Measurements from ENCODE around the gene NOL11.
"Not testable (repeated sequence)": the region's sequence is repeated elsewhere in the genome, so short reads cannot be mapped to it uniquely, and the experiment has no call there.

Gene NOL11

DNA sequence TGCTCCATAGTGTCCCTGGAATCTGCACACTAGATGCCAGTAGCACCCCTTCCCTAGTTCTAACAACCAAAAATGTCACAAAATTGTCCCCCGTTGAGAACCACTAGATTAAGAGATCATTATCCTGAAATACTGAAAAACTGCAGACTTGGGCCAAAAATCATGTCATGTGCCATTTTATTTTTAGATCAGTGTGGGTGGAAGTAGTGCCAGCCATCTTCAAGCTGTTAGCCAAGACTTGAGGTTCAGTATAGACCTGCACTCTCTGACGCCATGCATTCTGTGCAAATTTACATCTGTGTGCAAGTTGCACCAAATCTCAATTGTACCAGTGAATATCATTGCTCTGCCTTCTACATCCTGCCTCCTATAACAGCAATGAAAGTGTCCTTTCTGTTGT lies 31.5 kb upstream of the NOL11 start:
- no peak overlapping the region for H3K27ac ChIP-seq (ENCODE audit: low read length)
- peaks cover 5% of the 10 kb centered on the region for H3K36me3 ChIP-seq (ENCODE audit: insufficient read depth, low read depth, low read length)
- no peak overlapping the region for H3K4me3 ChIP-seq (ENCODE audit: low read length)
- H3K27me3 ChIP-seq (ENCODE audit: insufficient read depth, low read length), result no peaks in the 10 kb centered on the region
- no peak overlapping the region for H3K9ac ChIP-seq (ENCODE audit: low read depth, low read length)
- peaks cover 2% of the 10 kb centered on the region; the same call in 1 of the 2 replicates for H3K4me1 ChIP-seq (ENCODE audit: insufficient read depth, low read length)
- H3K9me3 ChIP-seq (ENCODE audit: insufficient read depth, low read depth, low read length), result no peaks in the 10 kb centered on the region

DNA sequence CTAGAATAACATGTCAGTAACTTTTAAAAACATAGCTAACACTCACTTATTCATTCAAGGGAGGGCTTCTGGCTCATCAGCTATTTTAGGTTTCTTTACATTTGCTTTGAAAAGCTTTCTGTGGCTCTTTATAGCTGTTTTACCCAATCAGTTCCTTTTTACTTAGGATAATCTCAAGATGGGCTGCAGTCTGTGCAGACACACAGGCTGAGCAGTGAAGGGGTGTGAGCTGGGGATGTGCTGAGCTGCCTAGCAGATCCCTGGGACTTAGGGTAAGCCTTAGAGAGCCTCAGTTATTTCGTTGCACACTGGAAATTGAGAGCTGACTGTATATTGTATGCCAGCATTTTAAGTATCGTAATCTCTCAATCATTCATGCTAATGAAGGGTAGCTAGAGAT lies 30.2 kb upstream of the NOL11 start:
- Histone ChIP-seq H3K9me3 (ENCODE audit: insufficient read depth, low read depth, low read length) (no peaks in the 10 kb centered on the region), H3K4me3 (ENCODE audit: low read length) (no peak overlapping the region), H3K4me1 (ENCODE audit: insufficient read depth, low read length) (peaks cover 2% of the 10 kb centered on the region; the same call in 1 of the 2 replicates), H3K27me3 (ENCODE audit: insufficient read depth, low read length) (no peaks in the 10 kb centered on the region), H3K27ac (ENCODE audit: low read length) (no peak overlapping the region), H3K9ac (ENCODE audit: low read depth, low read length) (no peak overlapping the region), H3K36me3 (ENCODE audit: insufficient read depth, low read depth, low read length) (peaks cover 6% of the 10 kb centered on the region)

DNA sequence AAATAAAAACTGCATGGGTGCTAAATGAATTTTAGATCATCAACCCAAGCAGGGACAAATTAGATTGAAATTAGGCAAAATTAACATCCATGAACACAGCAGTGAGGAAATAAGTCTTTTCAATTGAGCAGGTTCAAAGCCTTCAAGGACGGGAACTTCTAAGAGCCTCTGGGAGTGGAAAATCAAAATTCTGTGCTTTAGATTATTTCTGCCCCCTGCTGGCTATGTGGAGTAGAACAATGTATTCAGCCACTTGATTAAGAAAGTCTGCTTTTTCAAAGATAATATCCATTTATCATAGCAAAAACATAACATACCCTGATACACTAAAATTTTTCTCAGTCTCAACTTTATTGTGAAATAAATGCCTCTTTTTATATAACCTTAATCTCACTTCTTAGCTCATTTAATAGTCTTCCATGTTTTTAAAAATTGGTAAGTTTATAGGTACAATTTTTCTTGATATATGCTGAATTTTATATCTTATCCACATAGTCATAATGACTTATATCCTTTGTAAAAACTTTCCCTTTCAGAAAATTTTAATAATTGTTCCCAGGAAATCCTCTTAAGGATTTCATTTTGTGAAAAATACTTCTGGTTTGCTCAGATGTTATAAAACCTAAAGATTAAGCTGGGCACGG lies 28.1 kb upstream of the NOL11 start:
- no peaks in the 10 kb centered on the region for H3K27me3 ChIP-seq (ENCODE audit: insufficient read depth, low read length)
- H3K4me3 ChIP-seq (ENCODE audit: low read length), result no peak overlapping the region
- no peak overlapping the region for H3K27ac ChIP-seq (ENCODE audit: low read length)
- peaks cover 2% of the 10 kb centered on the region; the same call in 1 of the 2 replicates for H3K4me1 ChIP-seq (ENCODE audit: insufficient read depth, low read length)
- H3K36me3 ChIP-seq (ENCODE audit: insufficient read depth, low read depth, low read length), result peaks cover 18% of the 10 kb centered on the region
- no peaks in the 10 kb centered on the region for H3K9me3 ChIP-seq (ENCODE audit: insufficient read depth, low read depth, low read length)
- H3K9ac ChIP-seq (ENCODE audit: low read depth, low read length), result no peak overlapping the region

DNA sequence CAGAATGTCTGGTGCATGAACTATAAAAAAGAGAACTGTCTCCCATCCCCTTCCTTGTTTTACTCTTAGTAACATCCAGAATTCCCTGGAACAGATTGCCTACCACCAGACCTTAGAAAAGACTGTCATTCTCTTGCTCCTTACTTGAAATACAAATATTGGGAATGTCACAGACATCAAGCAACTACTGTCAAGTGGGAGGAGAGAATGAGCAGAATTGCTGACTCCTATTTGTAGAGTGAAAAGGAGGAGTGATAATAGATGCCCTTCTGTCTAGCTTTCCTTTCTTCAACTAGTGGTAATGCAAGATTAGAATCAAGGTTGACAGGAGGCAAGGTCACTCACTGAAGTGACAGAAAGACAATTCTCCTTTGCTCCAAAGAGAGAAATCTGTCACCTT lies 23.9 kb upstream of the NOL11 start:
- Histone ChIP-seq H3K4me1 (ENCODE audit: insufficient read depth, low read length) (peaks cover 7% of the 10 kb centered on the region; the same call in 1 of the 2 replicates), H3K27me3 (ENCODE audit: insufficient read depth, low read length) (no peaks in the 10 kb centered on the region), H3K4me3 (ENCODE audit: low read length) (no peak overlapping the region), H3K27ac (ENCODE audit: low read length) (no peak overlapping the region), H3K9me3 (ENCODE audit: insufficient read depth, low read depth, low read length) (no peaks in the 10 kb centered on the region), H3K36me3 (ENCODE audit: insufficient read depth, low read depth, low read length) (peaks cover 12% of the 10 kb centered on the region), H3K9ac (ENCODE audit: low read depth, low read length) (no peak overlapping the region)

- H3K27ac ChIP-seq (ENCODE audit: low read length), result no peak overlapping the region
- peaks cover 7% of the 10 kb centered on the region; the same call in 1 of the 2 replicates for H3K4me1 ChIP-seq (ENCODE audit: insufficient read depth, low read length)
Measured at GRCh38 chr17:67696347-67696746, 21.4 kb upstream of the NOL11 start.

GRCh38 chr17:67696853-67697498 lies 20.8 kb upstream of the NOL11 start:
- no peak overlapping the region for H3K27ac ChIP-seq (ENCODE audit: low read length)
- no peaks in the 10 kb centered on the region for H3K27me3 ChIP-seq (ENCODE audit: insufficient read depth, low read length)
- no peak overlapping the region for H3K9ac ChIP-seq (ENCODE audit: low read depth, low read length)
- no peaks in the 10 kb centered on the region for H3K9me3 ChIP-seq (ENCODE audit: insufficient read depth, low read depth, low read length)
- H3K4me3 ChIP-seq (ENCODE audit: low read length), result no peak overlapping the region
- peaks cover 12% of the 10 kb centered on the region for H3K36me3 ChIP-seq (ENCODE audit: insufficient read depth, low read depth, low read length)
- peaks cover 7% of the 10 kb centered on the region; the same call in 1 of the 2 replicates for H3K4me1 ChIP-seq (ENCODE audit: insufficient read depth, low read length)

More at GRCh38 chr17:67696347-67696746, 21.4 kb upstream of the NOL11 start:
- Histone ChIP-seq H3K4me3 (ENCODE audit: low read length) (no peak overlapping the region), H3K9me3 (ENCODE audit: insufficient read depth, low read depth, low read length) (no peaks in the 10 kb centered on the region), H3K27me3 (ENCODE audit: insufficient read depth, low read length) (no peaks in the 10 kb centered on the region), H3K36me3 (ENCODE audit: insufficient read depth, low read depth, low read length) (peaks cover 12% of the 10 kb centered on the region), H3K9ac (ENCODE audit: low read depth, low read length) (no peak overlapping the region)

- Histone ChIP-seq H3K9ac (ENCODE audit: low read depth, low read length) (no peak overlapping the region; the same call in 1 of the 2 replicates), H3K4me1 (ENCODE audit: insufficient read depth, low read length) (peaks cover 7% of the 10 kb centered on the region; the same call in 1 of the 2 replicates), H3K9me3 (ENCODE audit: insufficient read depth, low read depth, low read length) (no peaks in the 10 kb centered on the region), H3K4me3 (ENCODE audit: low read length) (no peak overlapping the region), H3K36me3 (ENCODE audit: insufficient read depth, low read depth, low read length) (no peaks in the 10 kb centered on the region), H3K27me3 (ENCODE audit: insufficient read depth, low read length) (no peaks in the 10 kb centered on the region), H3K27ac (ENCODE audit: low read length) (no peak overlapping the region)
Measured at GRCh38 chr17:67700037-67700724, 17.6 kb upstream of the NOL11 start.

GRCh38 chr17:67700725-67701119 lies 17.0 kb upstream of the NOL11 start:
- H3K4me1 ChIP-seq (ENCODE audit: insufficient read depth, low read length), result peaks cover 7% of the 10 kb centered on the region; the same call in 1 of the 2 replicates
- H3K9me3 ChIP-seq (ENCODE audit: insufficient read depth, low read depth, low read length), result no peaks in the 10 kb centered on the region
- no peak overlapping the region for H3K27ac ChIP-seq (ENCODE audit: low read length)
- no peaks in the 10 kb centered on the region for H3K27me3 ChIP-seq (ENCODE audit: insufficient read depth, low read length)
- no peaks in the 10 kb centered on the region for H3K36me3 ChIP-seq (ENCODE audit: insufficient read depth, low read depth, low read length)
- no peak overlapping the region for H3K9ac ChIP-seq (ENCODE audit: low read depth, low read length)
- H3K4me3 ChIP-seq (ENCODE audit: low read length), result no peak overlapping the region

- H3K4me1 ChIP-seq (ENCODE audit: insufficient read depth, low read length); H3K9ac ChIP-seq (ENCODE audit: low read depth, low read length): not testable (repeated sequence)
Measured at GRCh38 chr17:67702861-67703260, 14.9 kb upstream of the NOL11 start.

GRCh38 chr17:67707442-67707841 lies 10.3 kb upstream of the NOL11 start:
- Histone ChIP-seq H3K9ac (ENCODE audit: low read depth, low read length) (no peak overlapping the region), H3K27ac (ENCODE audit: low read length) (no peak overlapping the region), H3K9me3 (ENCODE audit: insufficient read depth, low read depth, low read length) (no peaks in the 10 kb centered on the region), H3K4me3 (ENCODE audit: low read length) (no peak overlapping the region), H3K27me3 (ENCODE audit: insufficient read depth, low read length) (no peaks in the 10 kb centered on the region), H3K4me1 (ENCODE audit: insufficient read depth, low read length) (no peaks in the 10 kb centered on the region), H3K36me3 (ENCODE audit: insufficient read depth, low read depth, low read length) (no peaks in the 10 kb centered on the region)

More at GRCh38 chr17:67702861-67703260, 14.9 kb upstream of the NOL11 start:
- H3K9me3 ChIP-seq (ENCODE audit: insufficient read depth, low read depth, low read length); H3K36me3 ChIP-seq (ENCODE audit: insufficient read depth, low read depth, low read length); H3K4me3 ChIP-seq (ENCODE audit: low read length); H3K27me3 ChIP-seq (ENCODE audit: insufficient read depth, low read length); H3K27ac ChIP-seq (ENCODE audit: low read length): not testable (repeated sequence)

DNA sequence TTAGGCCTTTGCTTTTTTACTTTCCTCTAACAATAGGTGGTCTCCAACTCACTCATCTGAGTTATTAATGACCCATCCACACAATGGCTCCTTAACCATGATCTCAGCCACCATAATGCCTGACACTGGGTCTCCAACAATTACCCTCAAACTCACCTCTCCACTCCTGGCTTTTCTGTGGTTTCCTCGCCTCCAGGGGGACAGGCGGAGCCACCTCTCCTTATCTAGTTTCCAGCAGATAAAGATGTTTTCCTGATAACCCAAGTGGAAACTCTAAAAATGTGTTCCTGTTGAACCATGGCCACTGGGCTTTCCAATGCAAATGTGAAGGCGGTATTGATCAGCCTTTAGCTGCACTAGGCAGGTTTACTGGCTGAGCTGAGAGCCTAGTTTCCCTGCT lies 9.4 kb upstream of the NOL11 start:
- H3K9ac ChIP-seq (ENCODE audit: low read depth, low read length), result no peak overlapping the region
- H3K9me3 ChIP-seq (ENCODE audit: insufficient read depth, low read depth, low read length), result peaks cover 6% of the 10 kb centered on the region; the same call in 1 of the 2 replicates

More for the DNA sequence above, 9.4 kb upstream of the NOL11 start:
- H3K4me1 ChIP-seq (ENCODE audit: insufficient read depth, low read length), result no peaks in the 10 kb centered on the region
- no peak overlapping the region for H3K4me3 ChIP-seq (ENCODE audit: low read length)
- no peaks in the 10 kb centered on the region for H3K36me3 ChIP-seq (ENCODE audit: insufficient read depth, low read depth, low read length)
- no peak overlapping the region for H3K27ac ChIP-seq (ENCODE audit: low read length)
- no peaks in the 10 kb centered on the region for H3K27me3 ChIP-seq (ENCODE audit: insufficient read depth, low read length)
